NCI-H446 (cell line): ENCODE data around the gene MYO1E.
A peak's percentile ranks its signal among the peaks of the same experiment; 100 is the strongest.
"Not testable (repeated sequence)": the region's sequence is repeated elsewhere in the genome, so short reads cannot be mapped to it uniquely, and the experiment has no call there.

Experiments used
- DNase-seq, 2 experiments: peaks; one replicate each; lab custom pipeline; 2025; lab: John Stamatoyannopoulos, UW

The MYO1E gene

GRCh38 chr15:59372352-59373211 is at the start of gene MYO1E:
MYO1E (minus strand) TSS chr15:59372871; CDS start chr15:59372500, 371 bp downstream.
- peak in 1 of 2 experiments; percentile 25 for DNase-seq

- no peak for DNase-seq
These were observed 48.4 kb upstream of the MYO1E start for GRCh38 chr15:59420986-59421618.

GRCh38 chr15:59420108-59420507 is 47.4 kb upstream of the MYO1E start:
- no peak for DNase-seq

DNA sequence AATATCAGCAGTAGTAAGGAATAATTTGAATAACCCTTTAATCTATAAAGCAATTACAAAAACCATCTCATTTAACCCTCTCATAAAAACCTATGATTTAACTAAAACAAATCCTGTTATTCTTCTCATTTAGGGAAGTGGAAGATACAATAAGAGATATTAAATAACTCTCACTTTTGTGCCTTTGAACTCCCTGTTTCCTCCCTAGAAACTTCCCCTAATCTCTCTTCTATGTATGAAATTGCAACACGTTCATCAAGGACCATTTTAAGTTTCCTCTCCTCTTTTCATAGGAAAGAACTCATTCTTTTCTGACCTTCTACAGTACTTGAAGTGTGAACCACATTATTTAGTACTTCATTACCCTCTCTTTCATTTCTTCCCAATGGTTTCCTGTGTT is 46.5 kb upstream of the MYO1E start:
- DNase-seq = no peak

GRCh38 chr15:59416816-59417215 is 44.1 kb upstream of the MYO1E start:
- no peak for DNase-seq

- DNase-seq = no peak
These were observed 40.9 kb upstream of the MYO1E start for GRCh38 chr15:59413577-59413976.

DNA sequence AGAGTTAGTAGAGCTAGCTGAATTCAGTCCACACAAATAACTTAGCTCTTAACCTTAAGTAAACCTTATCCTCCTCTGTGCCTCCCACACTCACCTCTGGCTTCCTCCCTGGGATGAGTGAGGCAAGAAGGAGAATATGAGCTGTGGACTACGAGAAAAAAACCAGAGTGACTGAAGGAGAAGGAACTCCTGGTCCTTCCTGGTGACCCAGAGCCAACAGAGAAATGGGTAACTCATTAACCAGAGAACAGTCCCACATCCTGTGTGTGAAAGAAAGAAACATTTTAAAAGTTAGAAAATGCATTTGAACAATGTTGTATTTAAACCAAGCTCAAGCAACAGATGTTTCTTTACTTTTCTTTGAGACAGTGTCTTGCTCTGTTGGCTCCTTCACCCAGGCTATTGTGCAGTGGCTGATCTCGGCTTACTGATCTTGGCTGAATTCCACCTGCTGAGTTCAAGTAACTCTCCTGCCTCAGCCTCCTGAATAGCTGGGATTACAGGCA is 37.8 kb upstream of the MYO1E start:
- no peak for DNase-seq

- DNase-seq = no peak
These were observed 35.3 kb upstream of the MYO1E start for GRCh38 chr15:59407946-59408345.

DNA sequence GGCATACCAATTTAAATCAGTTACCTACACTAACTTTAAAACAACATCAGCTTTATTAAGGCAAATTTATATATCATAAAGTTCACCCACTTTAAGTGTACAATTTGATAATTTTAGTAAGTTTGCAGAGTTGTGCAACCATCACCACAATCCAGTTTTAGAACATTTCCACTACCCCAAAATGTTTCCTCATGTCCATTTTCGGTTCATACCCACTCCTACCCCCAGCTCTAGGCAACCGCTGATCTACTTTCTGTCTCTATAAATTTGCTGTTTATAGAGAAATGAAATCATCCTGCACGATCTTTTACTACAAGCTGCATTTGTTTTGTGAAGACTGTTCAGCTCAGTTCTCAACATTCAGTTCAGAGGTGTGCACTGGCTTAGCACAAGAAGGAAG is 33.8 kb upstream of the MYO1E start:
- DNase-seq = no peak

- no peak for DNase-seq
These were observed 32.4 kb upstream of the MYO1E start for GRCh38 chr15:59405079-59405478.

DNA sequence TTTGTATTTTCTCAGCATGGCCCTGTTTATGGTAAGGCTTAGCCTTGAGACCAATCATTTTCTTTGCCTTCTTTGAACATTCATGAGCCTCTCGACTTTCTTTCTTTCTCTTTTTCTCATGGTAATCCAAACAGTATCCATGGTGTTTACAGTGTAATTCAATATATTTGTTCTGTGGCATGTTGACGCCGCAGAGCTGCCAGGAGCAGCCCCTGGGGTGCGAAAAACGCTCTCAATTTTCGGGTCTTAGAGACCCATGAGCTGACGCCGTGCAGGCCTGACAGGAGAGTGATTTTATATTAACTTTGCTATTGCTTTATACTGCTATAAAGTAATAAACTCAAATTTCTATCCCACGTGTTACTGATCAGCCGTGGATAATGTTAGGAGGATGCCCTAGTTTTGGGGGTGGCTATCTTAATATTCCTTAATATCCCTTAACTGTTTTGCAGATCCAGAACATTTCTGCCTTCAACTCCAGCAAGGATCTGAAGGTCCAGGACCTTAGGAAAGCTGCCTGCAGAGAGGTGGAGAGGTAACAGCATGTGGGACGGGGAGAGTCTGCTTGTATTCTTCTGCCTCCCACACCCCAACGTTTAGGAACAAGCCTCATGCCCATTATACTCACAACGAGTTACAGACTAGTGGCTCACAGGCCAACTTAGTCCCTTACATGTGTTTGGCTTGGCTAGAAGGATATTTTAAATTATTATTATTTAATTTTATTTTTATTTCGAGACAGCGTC is 29.3 kb upstream of the MYO1E start:
- no peak for DNase-seq

DNA sequence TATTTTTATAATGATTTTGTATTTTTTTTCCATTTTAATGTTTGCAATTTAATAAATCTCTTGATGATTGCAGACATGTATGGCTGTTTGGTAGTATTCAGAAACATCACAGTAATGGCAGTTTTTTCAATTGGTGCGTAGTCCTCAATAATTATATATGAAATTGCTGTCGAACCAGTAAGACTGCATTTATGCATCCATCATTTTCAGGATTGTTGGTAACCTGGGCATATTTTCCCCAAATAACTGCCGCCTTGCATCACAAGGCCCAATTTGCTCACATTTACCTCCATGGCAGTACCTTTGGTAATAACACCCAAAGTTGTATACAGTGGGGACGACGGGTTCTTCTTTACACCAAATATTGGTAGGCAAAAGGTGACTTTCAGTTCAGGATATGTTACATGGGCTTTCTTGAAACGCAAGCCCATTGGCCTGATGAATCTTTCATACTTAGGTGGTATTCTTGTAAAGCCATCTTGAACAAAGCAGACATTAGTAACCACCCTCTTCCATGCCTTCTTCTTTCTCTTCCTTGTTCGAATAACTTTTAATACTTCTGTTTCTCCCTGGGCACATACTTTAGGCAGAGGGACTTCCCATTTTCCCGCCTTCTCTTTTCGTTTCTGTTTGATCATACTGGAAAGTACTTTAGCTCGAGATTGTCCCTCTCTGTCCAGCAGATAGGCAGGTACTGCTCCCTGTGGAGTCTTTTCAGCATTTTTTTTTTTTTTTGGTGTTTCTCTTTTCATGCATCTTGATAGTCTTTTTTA is 28.6 kb upstream of the MYO1E start:
- DNase-seq = not testable (repeated sequence)

DNA sequence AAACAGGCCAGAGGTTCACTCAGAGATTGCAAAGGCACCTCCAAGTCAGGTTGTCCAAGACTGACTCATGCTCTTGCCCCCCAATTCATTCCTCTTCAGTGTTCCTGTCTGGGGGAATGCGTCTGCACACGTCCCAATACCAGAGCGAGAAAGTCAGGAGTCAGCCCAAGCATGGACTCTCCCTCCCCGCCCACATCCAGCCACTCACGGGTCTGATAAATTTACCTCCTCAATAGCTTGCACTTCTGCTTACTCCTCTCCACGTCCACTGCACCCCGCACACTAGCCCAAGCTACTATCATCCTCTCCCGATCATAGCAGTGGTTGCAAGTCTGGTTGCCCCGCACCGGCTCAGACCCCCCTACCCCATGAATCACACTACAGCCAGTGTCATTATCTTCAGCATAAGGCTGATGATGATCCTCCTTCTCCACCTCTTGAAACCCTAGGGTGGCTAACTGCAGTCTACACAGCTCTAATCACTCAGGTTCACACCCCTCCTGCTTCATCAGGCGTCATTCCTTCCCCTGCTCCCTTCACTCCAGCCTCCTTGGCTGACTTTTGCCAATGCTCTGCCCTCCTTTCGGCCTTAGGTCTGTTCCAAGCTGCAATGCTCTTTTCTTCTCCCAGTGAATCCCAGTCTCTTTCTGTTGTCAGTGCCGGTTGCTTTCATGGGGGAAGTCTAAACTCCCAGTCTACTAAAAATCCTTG is 27.6 kb upstream of the MYO1E start:
- no peak for DNase-seq

- no peak for DNase-seq
These were observed 26.9 kb upstream of the MYO1E start for GRCh38 chr15:59399465-59400102.

DNA sequence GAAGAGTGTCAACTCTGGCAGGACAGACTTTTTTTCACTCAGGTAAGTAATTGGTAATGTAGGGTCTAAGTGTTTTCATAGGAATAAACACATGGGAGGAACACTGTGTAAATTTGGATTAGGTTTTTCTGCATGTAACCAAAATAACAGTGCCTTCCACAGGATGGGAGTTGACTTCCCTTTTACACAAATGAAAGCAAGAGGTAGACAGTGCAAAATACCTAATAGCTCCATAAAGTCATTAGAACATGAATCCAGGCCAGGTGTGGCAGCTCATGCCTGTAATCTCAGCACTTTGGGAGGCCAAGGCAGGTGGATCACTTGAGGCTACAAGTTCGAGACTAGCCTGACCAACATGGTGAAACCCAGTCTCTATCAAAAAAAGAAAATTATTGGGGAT is 25.5 kb upstream of the MYO1E start:
- DNase-seq = no peak

DNA sequence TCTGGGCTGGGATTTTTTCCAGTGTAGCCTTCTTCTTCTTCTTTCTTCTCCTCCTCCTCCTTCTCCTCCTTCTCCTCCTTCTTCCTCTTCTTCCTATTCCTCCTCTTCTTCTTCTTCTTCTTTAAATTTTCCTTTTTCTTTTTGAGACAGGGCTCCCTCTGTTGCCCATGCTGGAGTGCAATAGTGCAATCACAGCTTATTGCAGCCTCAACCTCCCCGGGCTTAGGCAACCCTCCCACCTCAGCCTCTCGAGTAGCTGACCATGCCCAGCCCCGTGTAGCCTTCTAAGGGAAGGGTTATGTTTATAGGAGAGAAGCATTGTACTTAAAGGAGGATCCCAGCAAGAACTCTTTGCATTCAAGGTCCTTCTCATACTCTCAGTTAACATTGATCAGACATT is 24.0 kb upstream of the MYO1E start:
- no peak for DNase-seq

GRCh38 chr15:59396211-59396610 is 23.5 kb upstream of the MYO1E start:
- no peak for DNase-seq

- DNase-seq = no peak
These were observed 21.5 kb upstream of the MYO1E start for GRCh38 chr15:59394166-59394661.

GRCh38 chr15:59392299-59392698 is 19.6 kb upstream of the MYO1E start:
- no peak for DNase-seq

DNA sequence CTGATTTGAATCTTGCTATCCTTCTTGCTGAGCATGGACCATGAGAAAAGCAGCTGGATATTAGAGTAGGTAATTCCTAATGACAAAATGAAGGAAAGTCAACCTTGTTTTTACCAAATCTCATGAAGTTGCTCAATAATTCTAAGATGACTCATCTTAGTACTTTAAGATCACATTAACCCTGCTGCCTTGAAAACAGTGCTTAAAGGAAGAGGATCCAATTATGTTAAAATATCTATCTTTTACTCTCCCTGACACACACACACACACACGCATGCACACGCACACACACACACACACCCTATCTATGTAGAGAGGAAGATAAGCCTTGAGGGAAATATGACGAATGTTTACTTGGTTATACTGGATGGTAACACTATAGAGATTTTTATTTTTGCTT is 16.0 kb upstream of the MYO1E start:
- no peak for DNase-seq
